Activated CD8-positive, alpha-beta memory T cell treated with anti-CD3 and anti-CD28 coated beads for 48 hours (primary cell): Measurements from ENCODE around the gene SLC48A1.

Source experiments
- DNase-seq, 3 experiments: peaks; one replicate each; pipeline ENCODE4 v3.0.0-alpha.2; 2020; ENCODE audit warnings: low read depth in 2 of 3, low spot score in 2 of 3

SLC48A1 gene

DNA sequence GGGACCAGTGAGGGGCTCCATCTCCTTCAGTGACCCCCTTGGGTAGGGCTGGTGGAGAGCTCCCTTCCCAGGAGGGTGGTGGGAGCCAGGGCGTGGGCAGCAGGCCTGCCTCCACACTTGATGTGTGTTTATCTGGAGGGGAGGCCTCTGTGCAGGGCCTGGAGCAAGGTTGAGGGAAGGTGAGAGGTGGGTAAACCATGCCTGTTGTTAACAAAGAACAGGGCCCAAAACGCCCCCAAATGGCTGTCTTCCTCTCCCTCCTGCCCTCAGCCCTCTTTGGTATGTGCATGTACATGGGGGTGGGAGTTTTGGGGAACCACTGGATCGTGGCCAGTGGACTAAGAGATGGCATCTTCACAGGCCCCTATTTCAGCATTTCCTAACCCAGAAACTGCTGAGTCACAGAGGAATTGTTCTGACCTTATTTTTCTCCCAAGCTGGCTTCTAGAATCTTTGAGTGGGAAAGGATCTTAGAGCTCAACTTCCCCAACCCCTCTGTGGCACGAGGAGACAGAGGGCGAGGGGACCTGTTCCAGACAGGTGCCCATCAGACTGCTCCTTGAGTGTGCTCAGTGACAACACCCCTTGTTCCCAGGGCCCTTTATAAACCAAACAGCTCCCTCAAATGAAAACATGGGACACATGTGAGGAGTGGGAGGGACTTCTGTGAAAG, 3.6 kb downstream of the SLC48A1 start:
- DNase-seq, result no peak

- DNase-seq, result no peak
Measured at GRCh38 chr12:47777151-47777550, 4.1 kb downstream of the SLC48A1 start.

- no peak for DNase-seq
Measured at GRCh38 chr12:47777741-47778558, 4.9 kb downstream of the SLC48A1 start.

DNA sequence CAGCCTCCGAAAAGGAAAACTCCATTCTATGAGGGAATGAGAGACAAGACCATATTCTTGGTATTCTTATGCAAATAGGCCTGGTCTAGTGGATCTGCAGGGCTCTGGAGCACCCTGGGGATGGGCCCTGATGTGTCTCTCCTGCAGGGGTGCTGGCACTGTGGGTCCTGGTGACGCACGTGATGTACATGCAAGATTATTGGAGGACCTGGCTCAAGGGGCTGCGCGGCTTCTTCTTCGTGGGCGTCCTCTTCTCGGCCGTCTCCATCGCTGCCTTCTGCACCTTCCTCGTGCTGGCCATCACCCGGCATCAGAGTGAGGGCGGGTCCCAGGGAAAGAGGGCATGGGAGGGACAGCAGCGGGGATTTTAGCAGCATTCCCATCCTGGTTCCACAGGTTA, 5.8 kb downstream of the SLC48A1 start:
- DNase-seq, result no peak

DNA sequence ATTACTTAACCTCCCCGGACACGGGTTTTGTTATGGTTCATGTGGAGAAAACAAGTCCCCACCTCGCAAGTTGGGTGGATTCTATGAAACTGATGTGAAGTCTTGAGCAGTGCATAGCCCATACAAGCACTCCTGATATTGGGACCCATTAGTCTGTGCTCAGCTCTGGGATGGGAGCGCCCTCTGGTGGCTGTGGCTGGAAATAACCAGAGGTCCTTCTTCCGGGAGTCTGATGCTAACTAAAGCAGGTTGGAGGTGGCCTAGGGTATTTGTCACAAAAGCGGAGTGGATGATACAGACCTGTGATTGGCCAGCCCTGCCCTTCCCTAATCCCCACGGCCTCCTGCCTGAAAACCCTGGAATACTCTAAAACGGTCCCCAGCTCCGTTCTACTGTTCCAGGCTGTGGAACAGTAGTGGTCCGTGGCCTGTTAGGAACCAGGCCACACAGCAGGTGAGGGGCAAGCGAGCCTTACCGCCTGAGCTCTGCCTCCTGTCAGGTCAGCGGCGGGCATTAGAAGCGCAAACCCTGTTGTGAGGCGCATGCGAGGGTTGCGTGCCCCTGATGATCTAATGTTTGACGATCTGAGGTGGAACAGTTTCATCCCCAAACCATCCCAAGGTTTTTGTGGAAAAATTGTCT, 6.4 kb downstream of the SLC48A1 start:
- DNase-seq, result peak; percentile 74 to 96 (median 96)

DNA sequence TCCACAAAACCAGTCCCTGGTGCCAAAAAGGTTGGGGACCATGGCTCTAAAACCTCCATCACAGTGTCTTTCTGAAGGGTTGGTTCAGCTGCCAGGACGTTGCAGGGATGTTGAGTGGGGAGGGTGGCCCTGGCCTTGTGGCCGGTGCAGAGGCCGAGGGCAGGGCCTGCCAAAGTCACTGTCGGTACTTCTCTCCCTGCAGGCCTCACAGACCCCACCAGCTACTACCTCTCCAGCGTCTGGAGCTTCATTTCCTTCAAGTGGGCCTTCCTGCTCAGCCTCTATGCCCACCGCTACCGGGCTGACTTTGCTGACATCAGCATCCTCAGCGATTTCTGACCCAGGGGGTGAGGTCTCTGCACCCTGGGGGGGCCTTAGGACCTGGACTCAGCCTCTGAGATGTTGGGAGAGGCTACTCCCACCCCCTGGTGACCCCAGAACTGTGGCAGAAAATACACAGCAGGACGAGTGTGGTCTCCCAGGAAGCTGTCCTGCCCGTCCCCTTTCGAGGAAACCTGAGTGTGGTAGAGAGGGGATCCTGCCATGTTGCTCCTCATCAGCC, 7.0 kb downstream of the SLC48A1 start:
- DNase-seq, result no peak

DNA sequence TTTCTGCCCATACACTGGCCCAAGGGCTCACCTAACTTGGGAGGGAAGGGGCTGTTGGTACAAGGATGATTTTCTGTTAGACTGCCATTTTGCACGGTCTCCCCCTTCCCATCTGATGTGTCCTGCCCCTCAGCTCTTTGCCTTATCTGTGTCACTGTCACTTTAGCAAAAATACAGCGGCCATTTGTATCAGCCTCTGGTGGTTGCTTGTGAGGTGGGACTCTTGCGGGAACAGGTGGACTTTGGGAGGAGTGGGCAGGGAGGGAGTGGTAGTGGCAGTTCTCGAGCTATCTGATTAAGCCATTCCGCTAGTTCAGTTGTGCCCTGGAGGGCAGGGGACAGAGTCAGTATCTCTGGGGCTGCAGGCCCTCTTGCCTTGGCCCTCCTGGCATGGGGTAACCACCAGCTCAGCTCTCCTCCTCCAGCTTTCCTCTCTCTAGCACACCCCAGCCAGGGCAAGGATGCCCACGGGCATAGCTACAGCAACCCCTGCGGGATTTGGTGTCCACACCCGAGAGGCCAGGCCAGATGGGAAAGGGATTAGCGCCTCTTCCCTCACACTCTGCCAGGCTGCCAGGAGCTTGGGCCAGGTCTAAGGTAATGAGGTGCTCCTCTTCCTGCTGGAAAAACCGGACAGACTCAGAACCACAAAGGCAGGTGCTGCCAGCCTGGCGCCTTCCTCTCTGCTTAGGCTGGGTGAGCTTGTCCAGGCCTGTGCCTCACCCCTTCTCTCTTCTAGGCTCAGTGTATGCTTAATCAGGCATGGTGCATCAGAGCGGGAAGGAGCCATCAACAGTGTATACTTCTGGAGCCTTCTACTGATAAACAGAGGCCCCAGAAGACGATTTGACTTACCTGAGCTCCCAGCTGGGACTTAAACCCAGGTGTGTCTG, 8.7 kb downstream of the SLC48A1 start:
- DNase-seq, result no peak

DNA sequence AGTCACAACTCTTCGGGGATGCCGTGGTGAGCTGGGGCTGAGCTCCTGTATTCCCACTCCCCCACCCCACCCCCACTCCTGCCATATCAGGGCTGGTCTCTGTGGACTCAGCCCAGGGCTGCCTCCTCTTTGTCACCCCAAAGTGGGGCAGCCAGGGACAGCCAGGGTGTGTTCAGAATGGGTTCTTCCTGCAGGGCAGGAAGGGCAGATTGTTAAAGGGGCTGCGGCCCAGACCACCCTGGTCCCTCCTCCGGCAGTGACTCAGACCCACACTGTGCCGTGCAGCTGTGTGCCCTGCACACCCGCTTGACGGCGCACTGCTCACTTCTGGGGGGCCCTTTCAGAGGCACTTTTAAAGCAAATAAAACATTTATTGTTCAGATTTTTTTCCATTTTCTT, 9.3 kb downstream of the SLC48A1 start:
- no peak for DNase-seq

DNA sequence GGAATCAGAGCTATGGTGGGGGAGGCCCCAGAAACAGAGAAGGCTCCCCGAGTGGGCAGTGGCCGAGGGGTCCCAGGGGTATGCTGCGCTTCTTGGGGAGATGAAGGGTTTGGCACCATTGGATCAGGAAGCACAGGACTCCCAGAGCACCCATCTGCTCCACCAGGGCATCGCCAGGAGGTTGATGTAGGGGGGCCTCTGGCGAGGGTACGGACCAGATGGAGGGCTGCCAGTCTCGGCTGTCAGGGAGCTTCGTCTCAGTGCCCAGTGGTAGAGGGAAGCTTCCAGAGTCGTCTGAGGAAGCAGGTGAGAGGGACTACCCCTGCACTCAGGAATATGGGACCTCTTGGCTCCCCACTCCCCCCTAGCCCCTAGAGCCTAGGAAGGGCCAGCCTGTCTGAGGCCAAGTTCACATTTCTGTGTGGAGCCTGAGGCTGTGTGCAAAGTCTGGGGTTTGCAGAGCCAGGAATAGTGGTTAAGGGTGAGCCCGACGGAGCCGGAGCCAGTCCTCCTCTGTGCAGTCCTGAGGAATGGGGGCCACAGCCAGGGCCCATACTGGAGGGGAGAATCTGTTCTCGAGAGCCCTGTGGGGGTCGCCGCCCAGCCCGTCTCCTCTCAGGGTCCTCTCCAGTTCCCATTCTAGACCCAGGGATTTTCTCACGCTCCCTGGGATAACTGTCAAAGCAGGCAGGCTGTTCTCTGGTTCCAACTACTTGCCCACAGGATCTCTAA, 10.2 kb downstream of the SLC48A1 start:
- DNase-seq, result no peak

DNA sequence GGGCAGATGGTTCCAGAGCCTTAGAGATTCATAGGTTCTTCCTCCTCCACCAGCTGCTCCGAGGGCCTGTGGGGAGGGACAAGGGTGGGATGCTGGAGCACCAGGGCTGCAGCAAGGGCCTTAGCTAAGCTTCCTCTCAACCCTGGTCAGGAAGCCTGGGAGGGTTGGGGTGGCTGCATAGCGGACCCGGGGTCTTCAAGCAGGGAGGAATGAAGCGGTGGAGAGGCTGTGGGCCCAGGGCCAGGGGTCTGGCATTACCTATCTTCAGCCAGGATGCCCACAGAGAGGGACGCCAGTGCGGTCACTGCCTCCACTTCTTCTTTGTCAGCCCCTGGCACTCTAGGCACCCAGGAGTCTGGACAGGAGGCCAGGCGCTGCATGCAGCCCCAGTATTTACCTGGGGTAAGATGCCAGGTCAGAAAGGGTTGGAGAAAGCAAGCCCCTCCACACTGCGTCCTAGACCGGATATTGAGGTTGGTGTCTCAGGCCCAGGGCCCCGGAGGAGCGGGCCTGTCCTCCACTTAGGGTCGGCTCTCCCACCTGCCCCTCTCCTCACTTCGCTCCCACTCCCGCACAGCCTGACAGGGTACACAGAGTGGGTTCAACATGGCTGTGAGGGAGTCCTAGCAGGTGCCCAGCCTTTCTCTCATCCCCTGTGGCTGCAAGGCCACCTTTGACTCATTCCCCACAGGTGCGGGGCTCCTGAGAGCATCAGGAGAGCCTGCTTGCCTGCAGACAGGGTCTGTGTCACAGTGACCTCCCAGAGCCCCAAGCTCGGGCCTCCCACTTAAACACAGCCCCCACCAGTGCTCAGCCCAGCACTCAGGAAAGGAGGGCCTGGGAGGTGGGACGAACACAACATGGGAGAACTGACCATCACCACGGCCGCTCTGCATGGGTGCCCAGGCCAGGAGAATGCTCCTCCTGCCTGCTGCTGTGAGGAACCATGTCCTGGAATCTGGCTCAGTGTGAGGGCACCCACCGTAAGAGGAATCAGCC, 11.1 kb downstream of the SLC48A1 start:
- no peak for DNase-seq

- no peak for DNase-seq
Measured at GRCh38 chr12:47785036-47785886, 12.2 kb downstream of the SLC48A1 start.

- no peak for DNase-seq
Measured at GRCh38 chr12:47785887-47786661, 13.0 kb downstream of the SLC48A1 start.

- DNase-seq, result no peak
Measured at GRCh38 chr12:47786662-47787280, 13.7 kb downstream of the SLC48A1 start.

DNA sequence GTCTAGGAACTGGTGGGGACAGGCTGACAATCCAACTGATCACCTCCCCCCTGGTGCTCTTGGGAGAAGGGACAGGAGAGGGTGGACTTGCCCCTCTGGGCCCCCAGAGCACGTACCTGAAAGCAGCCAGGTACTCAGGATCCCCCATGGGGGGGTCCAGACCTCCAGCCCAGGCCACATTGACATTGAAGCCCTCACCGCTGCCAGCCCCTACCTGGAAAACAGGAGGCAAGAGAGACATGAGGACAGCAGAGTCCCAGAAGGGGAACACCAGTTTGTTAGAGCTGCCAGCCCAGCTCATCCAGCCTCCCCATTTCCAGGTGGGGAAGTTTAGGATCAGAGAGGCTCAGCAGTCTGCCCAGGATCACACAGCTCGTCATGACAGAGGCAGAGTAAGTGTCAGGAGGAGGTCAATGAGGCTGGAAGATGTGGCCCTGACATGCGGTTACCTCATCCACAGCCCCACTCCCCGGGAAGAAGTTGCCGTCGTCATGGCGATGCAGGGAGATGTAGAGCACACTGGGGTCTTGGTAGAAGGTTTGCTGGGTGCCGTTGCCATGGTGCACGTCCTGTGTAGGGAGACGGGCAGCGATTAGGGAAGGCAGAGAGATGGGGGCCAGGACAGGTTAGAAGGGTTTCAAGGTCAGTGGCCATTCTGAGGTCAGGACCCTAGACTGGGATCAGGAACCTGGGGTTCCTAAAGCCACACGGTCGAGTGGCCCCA, 14.7 kb downstream of the SLC48A1 start:
- DNase-seq, result no peak

DNA sequence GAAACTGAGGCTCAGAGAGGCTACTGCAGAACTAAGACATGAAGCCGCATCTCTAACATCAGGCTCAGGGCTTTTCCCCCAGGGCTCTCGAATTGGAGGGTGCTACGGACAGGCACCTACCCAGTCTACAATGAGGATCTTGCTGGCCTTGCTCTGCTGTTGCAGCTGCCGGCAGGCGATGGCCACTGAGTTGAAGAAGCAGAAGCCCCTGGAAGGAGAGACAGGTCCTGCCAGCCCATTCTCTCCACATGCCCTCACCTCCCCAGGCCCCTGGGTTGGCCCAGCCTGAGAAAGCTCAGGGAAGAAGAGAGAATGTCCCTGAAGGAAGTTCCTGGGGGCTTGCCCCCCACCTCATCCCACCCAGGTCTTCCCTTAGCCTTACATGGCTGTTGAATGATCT, 16.1 kb downstream of the SLC48A1 start:
- no peak for DNase-seq
